AG09309 (cell line): Measurements from ENCODE around the gene SPSB4.
"Not testable (repeated sequence)": the region's sequence is repeated elsewhere in the genome, so short reads cannot be mapped to it uniquely, and the experiment has no call there.

Experiments
- DNase-seq: peaks from one replicate; pipeline ENCODE4 v3.0.0-alpha.2; 2010; ENCODE audit warnings: low read depth
- H3K4me3 ChIP-seq: 2 replicates; pipeline ENCODE4 v1.5.1; 2011; ENCODE audit warnings: mild to moderate bottlenecking, low read depth, low read length, moderate library complexity; ENCODE audit not compliant: control insufficient read depth
- TF ChIP-seq, protein P1 (sequence below): IDR thresholded peaks from 2 replicates; pipeline ENCODE4 v1.5.1; 2011; ENCODE audit warnings: mild to moderate bottlenecking, low read depth, low read length, inconsistent platforms; ENCODE audit not compliant: insufficient read depth, control insufficient read depth; ENCODE audit errors: missing control alignments

SPSB4 gene

GRCh38 chr3:141015481-141015880 is 35.7 kb upstream of the SPSB4 start:
- H3K4me3 ChIP-seq: no peak overlapping the region
- TF ChIP-seq, protein P1, sequence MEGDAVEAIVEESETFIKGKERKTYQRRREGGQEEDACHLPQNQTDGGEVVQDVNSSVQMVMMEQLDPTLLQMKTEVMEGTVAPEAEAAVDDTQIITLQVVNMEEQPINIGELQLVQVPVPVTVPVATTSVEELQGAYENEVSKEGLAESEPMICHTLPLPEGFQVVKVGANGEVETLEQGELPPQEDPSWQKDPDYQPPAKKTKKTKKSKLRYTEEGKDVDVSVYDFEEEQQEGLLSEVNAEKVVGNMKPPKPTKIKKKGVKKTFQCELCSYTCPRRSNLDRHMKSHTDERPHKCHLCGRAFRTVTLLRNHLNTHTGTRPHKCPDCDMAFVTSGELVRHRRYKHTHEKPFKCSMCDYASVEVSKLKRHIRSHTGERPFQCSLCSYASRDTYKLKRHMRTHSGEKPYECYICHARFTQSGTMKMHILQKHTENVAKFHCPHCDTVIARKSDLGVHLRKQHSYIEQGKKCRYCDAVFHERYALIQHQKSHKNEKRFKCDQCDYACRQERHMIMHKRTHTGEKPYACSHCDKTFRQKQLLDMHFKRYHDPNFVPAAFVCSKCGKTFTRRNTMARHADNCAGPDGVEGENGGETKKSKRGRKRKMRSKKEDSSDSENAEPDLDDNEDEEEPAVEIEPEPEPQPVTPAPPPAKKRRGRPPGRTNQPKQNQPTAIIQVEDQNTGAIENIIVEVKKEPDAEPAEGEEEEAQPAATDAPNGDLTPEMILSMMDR: no peak
- no peak for DNase-seq

- H3K4me3 ChIP-seq, DNase-seq: not testable (repeated sequence)
Measured at GRCh38 chr3:141017366-141018322, 33.5 kb upstream of the SPSB4 start.

DNA sequence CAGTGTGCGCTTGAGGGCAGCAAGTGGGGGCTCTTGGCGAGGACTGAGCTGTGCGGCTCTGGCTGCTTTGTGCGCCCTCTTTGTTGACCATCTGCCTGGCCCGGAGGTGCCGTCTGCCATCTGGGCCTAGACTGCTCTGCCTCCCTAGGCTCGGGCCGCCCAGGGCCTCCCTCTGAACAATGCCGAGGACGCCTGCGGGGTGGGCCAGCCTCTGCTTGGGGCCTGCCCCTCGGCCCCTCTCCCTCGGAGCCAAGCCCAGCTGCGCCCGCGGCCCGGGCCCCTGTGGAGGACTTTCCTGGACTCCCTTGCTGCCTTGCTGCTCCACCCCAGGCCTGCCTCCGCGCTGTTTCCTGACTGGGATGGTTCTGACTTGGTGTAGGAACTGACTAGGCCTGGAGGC is 31.9 kb upstream of the SPSB4 start:
- TF ChIP-seq, protein P1: no peak
- no peak for DNase-seq
- H3K4me3 ChIP-seq: no peak overlapping the region

GRCh38 chr3:141020143-141020830 is 30.9 kb upstream of the SPSB4 start:
- TF ChIP-seq, protein P1: no peak
- no peak overlapping the region for H3K4me3 ChIP-seq
- DNase-seq: no peak

GRCh38 chr3:141021261-141021660 is 29.9 kb upstream of the SPSB4 start:
- DNase-seq: no peak
- TF ChIP-seq, protein P1: no peak
- no peak overlapping the region for H3K4me3 ChIP-seq

DNA sequence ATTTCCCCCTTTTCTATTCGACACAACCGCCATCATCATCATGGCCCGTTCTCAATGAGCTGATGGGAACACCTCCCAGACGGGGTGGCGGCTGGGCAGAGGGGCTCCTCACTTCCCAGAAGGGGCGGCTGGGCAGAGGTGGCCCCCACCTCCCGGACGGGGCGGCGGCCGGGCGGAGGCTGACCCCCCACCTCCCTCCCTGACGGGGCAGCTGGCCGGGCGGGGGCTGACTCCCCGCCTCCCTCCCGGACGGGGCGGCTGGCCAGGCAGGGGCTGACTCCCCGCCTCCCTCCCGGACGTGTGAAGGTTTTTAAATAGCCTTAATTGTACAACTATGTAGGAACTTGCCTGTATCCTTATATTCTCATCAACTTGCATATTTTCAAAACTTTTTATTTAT is 20.9 kb upstream of the SPSB4 start:
- DNase-seq: no peak
- TF ChIP-seq, protein P1: no peak
- no peak overlapping the region for H3K4me3 ChIP-seq

- H3K4me3 ChIP-seq: no peak overlapping the region
- DNase-seq: no peak
- TF ChIP-seq, protein P1: no peak
Measured at GRCh38 chr3:141039589-141039988, 11.6 kb upstream of the SPSB4 start.
